CD14-positive monocyte (primary cell): Measurements from ENCODE around the gene CD6. TPM values are rescaled to one million over a fixed set of nuclear protein-coding genes. Genes with fewer than 3 reads are reported as not detected.
A peak's percentile ranks its signal among the peaks of the same experiment; 100 is the strongest.

Source experiments
- DNase-seq, 3 donors: peaks; one replicate each; pipeline ENCODE4 v3.0.0-alpha.2; 2011 to 2022
- H2AFZ ChIP-seq: 2 replicates; pipeline ENCODE4 v1.6.0; 2012; ENCODE audit warnings: mild to moderate bottlenecking, low read depth, low read length, inconsistent platforms; ENCODE audit not compliant: insufficient read depth, poor library complexity, severe bottlenecking
- H3K27ac ChIP-seq, 2 donors: 1 replicate in 1 of 2; 2 replicates in 1 of 2; pipeline ENCODE4 v1.5.1; 2012 to 2013; ENCODE audit warnings: low read length in 2 of 2, control low read depth in 1 of 2, inconsistent platforms in 1 of 2, low read depth in 1 of 2, mild to moderate bottlenecking in 1 of 2
- H3K27me3 ChIP-seq, 2 donors: one replicate each; pipeline versions ENCODE4 v1.6.0 to v1.6.1; 2011 to 2013; ENCODE audit warnings: low read length in 2 of 2; ENCODE audit not compliant: control insufficient read depth in 2 of 2, insufficient read depth in 2 of 2
- H3K36me3 ChIP-seq, 2 donors: replicated peaks in 1 of 2; 1 replicate in 1 of 2; 2 replicates in 1 of 2; pipeline versions ENCODE4 v1.5.1 to v1.6.1; 2012 to 2013; ENCODE audit warnings: low read length in 2 of 2, control low read depth in 1 of 2, inconsistent platforms in 1 of 2, mild to moderate bottlenecking in 1 of 2; ENCODE audit not compliant: insufficient read depth in 2 of 2, control insufficient read depth in 1 of 2
- H3K4me1 ChIP-seq, 2 donors: 1 replicate in 1 of 2; 2 replicates in 1 of 2; pipeline versions ENCODE4 v1.5.1 to v1.6.1; 2012 to 2013; ENCODE audit warnings: low read length in 2 of 2, control low read depth in 1 of 2, inconsistent platforms in 1 of 2, mild to moderate bottlenecking in 1 of 2, moderate library complexity in 1 of 2; ENCODE audit not compliant: insufficient read depth in 2 of 2, control insufficient read depth in 1 of 2
- H3K4me2 ChIP-seq: replicated peaks from 2 replicates; pipeline ENCODE3; 2012; ENCODE audit warnings: low read length, moderate library complexity, mild to moderate bottlenecking; ENCODE audit not compliant: poor library complexity, severe bottlenecking; ENCODE audit errors: extremely low read depth
- H3K4me3 ChIP-seq, 3 experiments: fragments of 200-600 bp in 1 of 3; sonication (generic) in 1 of 3; replicated peaks in 1 of 3; 1 replicate in 2 of 3; 2 replicates in 1 of 3; pipeline ENCODE4 v1.5.1; 2011 to 2013; ENCODE audit warnings: low read length in 3 of 3, mild to moderate bottlenecking in 3 of 3, control low read depth in 2 of 3, low read depth in 2 of 3, inconsistent platforms in 1 of 3, moderate library complexity in 1 of 3
- H3K79me2 ChIP-seq: 2 replicates; pipeline ENCODE4 v1.6.0; 2012; ENCODE audit warnings: mild to moderate bottlenecking, control low read depth, inconsistent platforms, low read length, moderate library complexity; ENCODE audit not compliant: insufficient read depth
- H3K9ac ChIP-seq: 2 replicates; pipeline ENCODE4 v1.6.0; 2017; ENCODE audit warnings: low read length, mild to moderate bottlenecking; ENCODE audit not compliant: insufficient read depth, poor library complexity, severe bottlenecking
- H3K9me3 ChIP-seq, 2 donors: replicated peaks in 1 of 2; 1 replicate in 1 of 2; 2 replicates in 1 of 2; pipeline versions ENCODE4 v1.5.1 to v1.6.1; 2012 to 2013; ENCODE audit warnings: low read length in 2 of 2, control low read depth in 1 of 2; ENCODE audit not compliant: control insufficient read depth in 1 of 2, insufficient read depth in 1 of 2
- H4K20me1 ChIP-seq: 2 replicates; pipeline ENCODE4 v1.6.0; 2012; ENCODE audit warnings: mild to moderate bottlenecking, low read length, control low read depth, moderate library complexity; ENCODE audit not compliant: insufficient read depth
- H3K27ac Mint-ChIP-seq, 7 donors: one replicate each; pipeline ENCODE4 v1.8.0; 2020; ENCODE audit warnings: mild to moderate bottlenecking in 7 of 7, mixed read lengths in 7 of 7, moderate library complexity in 6 of 7, inconsistent platforms in 2 of 7
- H3K27me3 Mint-ChIP-seq, 3 donors: one replicate each; pipeline ENCODE4 v1.8.0; 2021 to 2022; ENCODE audit warnings: low read depth in 3 of 3, mild to moderate bottlenecking in 3 of 3, mixed read lengths in 3 of 3, moderate library complexity in 3 of 3, inconsistent platforms in 1 of 3
- H3K36me3 Mint-ChIP-seq, 2 donors: one replicate each; pipeline ENCODE4 v1.8.0; 2020; ENCODE audit warnings: mixed read lengths in 2 of 2, inconsistent platforms in 1 of 2, mild to moderate bottlenecking in 1 of 2
- H3K4me1 Mint-ChIP-seq: one replicate; pipeline ENCODE4 v1.8.0; 2020; ENCODE audit warnings: mild to moderate bottlenecking, mixed read lengths
- H3K4me3 Mint-ChIP-seq, 2 donors: one replicate each; pipeline ENCODE4 v1.8.0; 2020; ENCODE audit warnings: mild to moderate bottlenecking in 2 of 2, mixed read lengths in 2 of 2, moderate library complexity in 1 of 2
- H3K9me3 Mint-ChIP-seq, 7 donors: one replicate each; pipeline ENCODE4 v1.8.0; 2020 to 2022; ENCODE audit warnings: mixed read lengths in 7 of 7, mild to moderate bottlenecking in 6 of 7, moderate library complexity in 6 of 7, inconsistent platforms in 2 of 7
- WGBS: methylation state at CpG from one replicate; pipeline ENCODE4 v1.1.5; 2013; ENCODE audit warnings: missing lambda C conversion rate; ENCODE audit not compliant: insufficient coverage; 5-methylcytosine and 5-hydroxymethylcytosine counted together
- intact Hi-C, 2 donors: fragments of 100-400 bp; cut with micrococcal nuclease; formaldehyde crosslinking; loops; one replicate each; pipeline versions ENCODE4 v1.15.0 to v1.15.1; 2023
- polyA plus RNA-seq, 3 donors: library from polyadenylated mRNA; depleted of rRNA in 1 of 3; unstranded in 2 of 3; stranded (reverse) in 1 of 3; fragments of 300-500 nt in 2 of 3; fragments of >200 nt in 1 of 3; fragmentation: Illumina TruSeq in 2 of 3; gene quantifications; 1 replicate in 2 of 3; 2 replicates in 1 of 3; pipeline ENCODE4 v1.2.3, GENCODE V29; 2012 to 2021
- TF ChIP-seq, protein P1 (sequence below): fragments of 200-600 bp; IDR thresholded peaks from one replicate; pipeline ENCODE4 v1.8.0; 2022; ENCODE audit warnings: antibody characterized with exemption, mild to moderate bottlenecking

The CD6 gene
- polyA plus RNA-seq, 3 donors: 0.09 to 0.39 (median 0.39) TPM

GRCh38 chr11:60964801-60965200 lies 6.7 kb upstream of the CD6 start:
- no peaks in the 10 kb centered on the region for H3K79me2 ChIP-seq
- intact Hi-C loops: no loop called here
- WGBS: 95% methylated on average over 6 of the region's 6 CpGs
- no peak for DNase-seq
- Mint-ChIP-seq H3K9me3 (peaks cover 0 to 16% (median 10%) of the 10 kb centered on the region in 7 donors), H3K36me3 (no peaks in the 10 kb centered on the region), H3K4me1 (peaks cover 12% of the 10 kb centered on the region), H3K27me3 (peaks cover 26 to 46% (median 36%) of the 10 kb centered on the region in 3 donors), H3K4me3 (no peak overlapping the region), H3K27ac (no peak overlapping the region)
- no peaks in the 10 kb centered on the region for H3K36me3 ChIP-seq
- no peak overlapping the region for H3K27ac ChIP-seq
- H3K4me3 ChIP-seq: no peak overlapping the region
- peaks cover 26 to 37% of the 10 kb centered on the region in 2 donors for H3K27me3 ChIP-seq
- H3K4me1 ChIP-seq: peaks cover 0 to 4% of the 10 kb centered on the region in 2 donors
- H3K9me3 ChIP-seq: peaks cover 7 to 8% of the 10 kb centered on the region in 2 donors
- H3K9ac ChIP-seq: no peak overlapping the region
- H4K20me1 ChIP-seq: no peaks in the 10 kb centered on the region
- no peak overlapping the region for H3K4me2 ChIP-seq
- no peak overlapping the region for H2AFZ ChIP-seq
- TF ChIP-seq, protein P1, sequence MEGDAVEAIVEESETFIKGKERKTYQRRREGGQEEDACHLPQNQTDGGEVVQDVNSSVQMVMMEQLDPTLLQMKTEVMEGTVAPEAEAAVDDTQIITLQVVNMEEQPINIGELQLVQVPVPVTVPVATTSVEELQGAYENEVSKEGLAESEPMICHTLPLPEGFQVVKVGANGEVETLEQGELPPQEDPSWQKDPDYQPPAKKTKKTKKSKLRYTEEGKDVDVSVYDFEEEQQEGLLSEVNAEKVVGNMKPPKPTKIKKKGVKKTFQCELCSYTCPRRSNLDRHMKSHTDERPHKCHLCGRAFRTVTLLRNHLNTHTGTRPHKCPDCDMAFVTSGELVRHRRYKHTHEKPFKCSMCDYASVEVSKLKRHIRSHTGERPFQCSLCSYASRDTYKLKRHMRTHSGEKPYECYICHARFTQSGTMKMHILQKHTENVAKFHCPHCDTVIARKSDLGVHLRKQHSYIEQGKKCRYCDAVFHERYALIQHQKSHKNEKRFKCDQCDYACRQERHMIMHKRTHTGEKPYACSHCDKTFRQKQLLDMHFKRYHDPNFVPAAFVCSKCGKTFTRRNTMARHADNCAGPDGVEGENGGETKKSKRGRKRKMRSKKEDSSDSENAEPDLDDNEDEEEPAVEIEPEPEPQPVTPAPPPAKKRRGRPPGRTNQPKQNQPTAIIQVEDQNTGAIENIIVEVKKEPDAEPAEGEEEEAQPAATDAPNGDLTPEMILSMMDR: no peak

- Histone ChIP-seq H3K4me1 (peaks cover 0 to 10% of the 10 kb centered on the region in 2 donors), H3K4me2 (no peak overlapping the region), H3K27me3 (peaks cover 10 to 26% of the 10 kb centered on the region in 2 donors), H3K9me3 (peaks cover 7 to 8% of the 10 kb centered on the region in 2 donors), H2AFZ (no peak overlapping the region), H4K20me1 (no peaks in the 10 kb centered on the region), H3K36me3 (no peaks in the 10 kb centered on the region), H3K9ac (no peak overlapping the region), H3K27ac (no peak overlapping the region), H3K79me2 (no peaks in the 10 kb centered on the region), H3K4me3 (no peak overlapping the region)
- Mint-ChIP-seq H3K4me3 (peak overlapping the region in 1 of 2 donors; percentile 21), H3K27me3 (peaks cover 24 to 45% (median 37%) of the 10 kb centered on the region in 3 donors), H3K4me1 (peaks cover 29% of the 10 kb centered on the region), H3K36me3 (no peaks in the 10 kb centered on the region), H3K9me3 (peaks cover 0 to 16% (median 10%) of the 10 kb centered on the region in 7 donors), H3K27ac (peak overlapping the region in 1 of 7 donors; percentile 84)
- no CpG with 5 or more reads among the region's 4 CpGs for WGBS
- TF ChIP-seq, protein P1: no peak
- intact Hi-C loops: no loop called here
- DNase-seq: no peak
Observed at GRCh38 chr11:60966890-60967289, 4.6 kb upstream of the CD6 start.
